ENCODE data around the gene MVD.

The MVD gene

GRCh38 chr16:88649195-88649923 is 13.5 kb downstream of the MVD start:
- DNase-seq (ENCODE audit: extremely low read depth, low read depth), result no peak
- TF ChIP-seq, protein P1, sequence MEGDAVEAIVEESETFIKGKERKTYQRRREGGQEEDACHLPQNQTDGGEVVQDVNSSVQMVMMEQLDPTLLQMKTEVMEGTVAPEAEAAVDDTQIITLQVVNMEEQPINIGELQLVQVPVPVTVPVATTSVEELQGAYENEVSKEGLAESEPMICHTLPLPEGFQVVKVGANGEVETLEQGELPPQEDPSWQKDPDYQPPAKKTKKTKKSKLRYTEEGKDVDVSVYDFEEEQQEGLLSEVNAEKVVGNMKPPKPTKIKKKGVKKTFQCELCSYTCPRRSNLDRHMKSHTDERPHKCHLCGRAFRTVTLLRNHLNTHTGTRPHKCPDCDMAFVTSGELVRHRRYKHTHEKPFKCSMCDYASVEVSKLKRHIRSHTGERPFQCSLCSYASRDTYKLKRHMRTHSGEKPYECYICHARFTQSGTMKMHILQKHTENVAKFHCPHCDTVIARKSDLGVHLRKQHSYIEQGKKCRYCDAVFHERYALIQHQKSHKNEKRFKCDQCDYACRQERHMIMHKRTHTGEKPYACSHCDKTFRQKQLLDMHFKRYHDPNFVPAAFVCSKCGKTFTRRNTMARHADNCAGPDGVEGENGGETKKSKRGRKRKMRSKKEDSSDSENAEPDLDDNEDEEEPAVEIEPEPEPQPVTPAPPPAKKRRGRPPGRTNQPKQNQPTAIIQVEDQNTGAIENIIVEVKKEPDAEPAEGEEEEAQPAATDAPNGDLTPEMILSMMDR (IDR thresholded peaks at IDR 0.05; ENCODE audit: low read depth, low read length), result no peak

GRCh38 chr16:88647178-88648070 is 15.5 kb downstream of the MVD start:
- no peak for DNase-seq (ENCODE audit: extremely low read depth, low read depth)
- TF ChIP-seq, protein P1 (IDR thresholded peaks at IDR 0.05; ENCODE audit: low read depth, low read length), result no peak

DNA sequence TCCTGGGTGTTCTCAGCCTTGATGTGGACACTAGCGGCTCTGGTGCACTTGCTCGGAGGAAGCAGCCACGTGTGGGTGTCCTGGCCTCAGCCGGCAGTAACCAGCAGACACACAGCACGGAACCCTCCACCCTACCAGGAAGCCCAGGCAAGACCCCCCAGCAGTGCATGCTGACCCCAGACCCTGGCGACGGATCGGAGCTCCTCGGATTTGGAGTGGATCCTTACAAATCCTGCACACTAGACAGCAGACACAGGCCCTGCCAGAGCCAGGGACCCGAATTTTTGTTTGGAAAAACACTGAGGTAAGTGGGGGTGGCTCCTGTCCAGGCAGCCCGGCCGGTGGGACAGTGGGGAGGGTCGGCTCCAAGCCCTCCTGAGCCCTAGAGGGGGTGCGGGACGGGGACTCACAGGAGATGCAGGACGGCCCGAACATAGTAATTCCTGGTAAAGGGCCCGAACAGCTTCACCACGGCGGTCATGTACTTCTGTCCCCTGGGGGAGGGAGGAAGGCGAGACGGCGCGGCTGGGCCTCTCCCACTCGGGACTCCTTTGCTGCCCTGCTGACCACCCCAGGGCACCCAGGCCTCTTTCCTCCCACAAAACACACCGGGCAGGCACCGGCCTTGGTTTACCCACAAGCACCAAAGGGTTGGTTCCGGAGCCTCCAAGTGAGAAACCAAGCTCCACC is 16.4 kb downstream of the MVD start:
- no peak for DNase-seq (ENCODE audit: extremely low read depth, low read depth)
- TF ChIP-seq, protein P1 (IDR thresholded peaks at IDR 0.05; ENCODE audit: low read depth, low read length), result no peak

- TF ChIP-seq, protein P1 (IDR thresholded peaks at IDR 0.05; ENCODE audit: low read depth, low read length), result no peak
- no peak for DNase-seq (ENCODE audit: extremely low read depth, low read depth)
These were observed 16.9 kb downstream of the MVD start for GRCh38 chr16:88645941-88646340.

DNA sequence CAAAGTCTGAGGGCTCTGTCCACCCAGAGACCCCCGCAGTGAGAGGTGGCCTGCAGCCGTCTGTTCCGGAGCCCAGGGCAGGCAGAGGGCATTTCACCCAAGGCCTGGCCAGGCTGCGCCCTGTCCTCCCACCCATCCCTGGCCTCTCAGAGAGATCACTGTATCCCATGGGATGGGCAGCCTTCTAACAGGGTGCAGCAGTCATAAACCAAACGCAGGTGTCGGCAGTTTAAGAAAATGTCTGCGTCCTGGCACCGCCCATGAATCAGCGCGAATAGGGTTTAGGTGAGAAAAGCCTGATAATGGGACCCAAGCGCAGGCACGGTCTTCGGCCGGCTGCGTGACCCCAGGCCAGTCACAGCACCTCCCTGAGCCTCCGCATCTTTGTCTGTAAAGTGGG is 17.4 kb downstream of the MVD start:
- DNase-seq (ENCODE audit: extremely low read depth, low read depth), result no peak
- TF ChIP-seq, protein P1 (IDR thresholded peaks at IDR 0.05; ENCODE audit: low read depth, low read length), result no peak

- TF ChIP-seq, protein P1 (IDR thresholded peaks at IDR 0.05; ENCODE audit: low read depth, low read length), result no peak
- DNase-seq (ENCODE audit: extremely low read depth, low read depth), result no peak
These were observed 19.3 kb downstream of the MVD start for GRCh38 chr16:88643644-88643932.

Data from AG09319 (cell line).